GM19463 (cell line): ENCODE measurements around the gene C19orf67.
A peak's percentile ranks its signal among the peaks of the same experiment; 100 is the strongest.

ENCODE experiments used
- ATAC-seq: cut with Tn5 transposase; IDR thresholded peaks from one replicate; pipeline ENCODE4 v1.9.1; 2021; ENCODE audit warnings: mild to moderate bottlenecking, moderate library complexity; ENCODE audit not compliant: unreplicated experiment

C19orf67 gene

DNA sequence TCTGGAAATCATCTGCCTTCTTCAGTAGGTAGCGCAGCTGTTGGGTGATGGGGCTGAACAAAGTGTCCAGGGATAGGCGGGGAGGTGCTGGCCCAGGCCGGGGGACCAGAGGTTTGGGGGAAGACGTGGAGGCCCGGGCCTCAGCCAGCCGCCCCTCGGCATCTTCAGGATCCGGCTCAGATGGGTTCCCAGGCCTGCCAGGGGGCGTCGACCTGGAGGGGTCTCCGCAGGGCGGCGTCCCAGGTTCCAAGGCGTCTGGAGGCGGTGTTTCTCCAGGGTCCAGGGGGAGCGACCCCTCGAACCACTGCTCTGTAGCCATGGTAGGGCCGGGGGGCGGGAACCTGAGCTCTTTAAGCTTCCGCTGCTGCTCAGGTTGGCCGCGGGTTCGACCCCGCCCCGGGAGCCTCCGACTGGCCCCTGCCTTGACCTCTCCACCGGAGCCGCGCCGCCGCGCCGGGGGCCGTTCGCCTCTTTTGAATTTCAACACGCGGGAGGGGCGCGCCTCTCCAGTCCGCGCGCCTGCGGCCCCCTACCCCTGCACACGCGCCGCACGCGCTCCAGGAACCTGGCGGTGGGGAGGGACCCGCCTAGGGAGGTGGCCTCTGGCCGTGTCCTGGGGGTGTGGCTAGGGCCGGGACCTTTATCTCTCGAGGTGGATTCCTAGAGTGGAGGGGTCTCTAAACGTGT is at the start of gene C19orf67:
Gene C19orf67 (minus strand): TSS at position 475 of the 687 bp plus-strand sequence. CDS start 156 bp downstream, at position 319.
- no peak for ATAC-seq

DNA sequence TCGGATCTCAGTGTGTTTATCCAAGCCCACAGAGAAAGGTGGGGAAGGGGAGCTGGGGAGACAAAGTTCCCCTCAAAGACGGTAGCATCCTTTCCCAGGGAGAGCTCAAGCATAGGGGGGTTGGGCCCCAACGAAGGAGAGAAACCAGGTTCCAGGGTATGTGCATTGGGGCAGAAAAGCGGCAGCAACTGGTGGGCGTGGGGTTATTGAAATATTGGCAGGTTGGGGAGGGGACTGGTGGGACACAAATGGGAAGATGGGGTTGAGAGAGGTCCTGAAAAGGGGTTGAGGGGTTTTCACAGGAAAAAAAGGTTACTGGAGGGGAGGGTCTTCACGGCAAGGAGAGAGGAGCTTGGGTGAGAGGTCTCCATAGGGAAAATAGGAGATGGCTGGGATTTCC is 49.8 kb upstream of the C19orf67 start:
- no peak for ATAC-seq

DNA sequence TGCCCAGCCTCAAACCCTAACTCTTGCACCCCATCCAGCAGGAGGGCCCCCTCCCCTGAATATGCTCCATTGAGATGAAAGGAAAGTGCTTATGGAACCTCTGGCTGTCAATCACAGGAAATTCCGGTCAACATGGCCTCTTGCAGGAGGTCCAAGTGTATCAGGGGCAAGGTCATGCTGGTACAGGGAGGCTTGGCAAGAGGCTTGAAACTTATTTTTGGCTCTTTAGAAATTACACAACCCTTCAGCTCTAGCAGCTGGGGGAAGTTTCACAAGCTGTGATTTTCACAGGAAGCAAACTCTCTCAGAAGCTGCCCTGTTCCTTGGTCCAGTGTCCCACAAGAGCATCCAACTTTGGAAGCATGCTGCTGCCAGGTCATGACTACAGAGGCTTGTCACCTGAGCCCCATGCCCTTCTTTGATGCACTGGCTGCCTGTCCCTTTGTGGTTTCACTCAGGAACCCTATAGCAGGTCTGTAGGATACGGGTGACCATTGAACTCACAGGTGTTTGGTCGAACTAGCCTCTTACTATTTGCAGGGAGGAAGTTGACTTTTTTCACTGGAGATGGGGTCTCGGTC is 42.4 kb upstream of the C19orf67 start:
- ATAC-seq: no peak

DNA sequence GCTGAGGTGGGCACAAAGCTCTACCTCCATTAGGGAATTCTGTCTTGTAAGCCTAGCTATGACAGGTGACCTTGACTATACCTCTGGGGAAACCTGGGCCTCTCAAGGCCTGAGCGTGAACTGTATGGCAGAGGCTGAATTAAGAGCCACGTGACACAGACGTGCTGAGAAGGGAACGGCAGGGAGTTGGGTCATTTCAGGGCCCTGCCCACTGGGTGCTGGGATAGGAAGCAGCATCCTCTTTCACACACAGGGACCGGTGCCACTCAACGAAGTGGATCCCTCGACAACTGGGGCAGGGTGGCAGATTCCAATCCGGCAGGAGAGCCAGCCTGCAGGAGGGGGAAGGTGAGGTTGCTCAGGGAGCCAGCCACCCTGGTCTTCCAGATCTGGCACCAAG is 41.6 kb upstream of the C19orf67 start:
- no peak for ATAC-seq

DNA sequence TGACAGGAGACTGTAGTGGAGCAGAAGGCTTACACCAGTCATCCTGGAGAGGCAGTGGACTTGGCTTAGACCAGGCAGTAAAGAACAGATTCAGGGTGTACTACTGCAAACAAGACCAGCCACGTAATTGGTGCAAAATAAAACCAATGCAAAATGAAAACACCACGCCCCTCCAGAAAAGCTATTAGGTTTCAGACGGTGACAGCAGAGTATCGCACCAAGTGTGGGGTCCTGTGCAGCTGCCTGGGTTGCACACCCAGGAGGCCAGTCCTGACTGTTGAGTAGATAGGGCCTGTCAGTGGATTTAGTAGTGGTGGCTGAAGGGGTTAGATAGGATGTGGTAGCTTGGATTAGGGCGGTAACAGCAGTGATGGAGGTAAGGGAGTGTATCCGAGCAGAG is 37.3 kb upstream of the C19orf67 start:
- ATAC-seq: no peak

DNA sequence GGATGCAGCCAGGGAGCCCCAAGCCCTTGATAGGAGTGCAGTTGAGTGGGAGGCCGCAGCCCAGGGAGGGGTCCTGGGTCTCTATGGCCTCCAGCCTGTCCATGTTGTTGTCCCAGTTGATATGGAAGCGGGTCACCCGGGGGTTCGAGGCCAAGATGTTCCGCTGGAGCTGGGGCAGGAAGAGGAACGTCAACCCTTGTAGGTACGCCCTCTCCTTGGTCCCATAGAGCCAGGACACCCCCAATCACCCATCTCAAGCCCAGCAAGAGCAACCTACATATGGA is 34.9 kb upstream of the C19orf67 start:
- no peak for ATAC-seq

DNA sequence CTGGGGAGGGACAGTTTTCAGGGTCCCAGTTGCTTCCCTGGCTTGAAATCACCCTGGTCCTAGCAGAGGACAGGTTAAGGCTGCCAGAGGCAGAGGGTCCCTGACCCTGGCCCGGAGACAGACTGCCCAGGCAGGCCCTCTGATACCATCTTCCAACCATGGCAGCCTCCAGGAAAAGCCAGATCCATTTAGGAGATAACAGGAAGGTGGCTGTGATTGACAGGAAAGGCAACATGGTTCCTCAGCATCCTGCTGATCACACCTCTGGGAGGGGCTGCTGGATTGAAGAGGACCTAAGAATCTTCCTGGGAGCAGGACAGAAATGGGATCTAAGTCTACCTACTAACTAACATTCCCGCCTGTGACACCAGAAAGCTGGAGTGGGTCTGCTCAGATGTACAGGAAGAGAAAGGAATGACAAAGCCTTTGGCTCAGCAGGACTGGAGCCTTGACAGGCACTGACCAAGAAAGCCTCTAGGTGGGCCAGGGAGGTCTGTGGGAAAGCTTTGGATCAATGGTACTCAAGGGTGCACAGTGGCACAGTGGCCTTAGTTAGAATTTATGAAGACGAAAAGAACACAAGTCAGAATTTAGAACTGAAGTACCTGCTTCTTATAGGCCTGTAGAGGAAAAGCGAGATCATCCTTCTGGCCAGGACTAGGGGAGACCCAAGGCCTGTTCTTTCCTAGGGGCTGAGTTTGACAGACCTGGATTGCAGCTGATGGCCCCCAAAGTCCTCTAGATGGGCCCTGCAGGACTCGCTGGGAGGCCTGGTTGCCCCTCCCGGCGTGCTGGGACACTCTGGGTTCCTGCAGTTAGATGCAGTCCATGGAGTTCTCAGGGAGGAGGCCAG is 34.3 kb upstream of the C19orf67 start:
- ATAC-seq: no peak

DNA sequence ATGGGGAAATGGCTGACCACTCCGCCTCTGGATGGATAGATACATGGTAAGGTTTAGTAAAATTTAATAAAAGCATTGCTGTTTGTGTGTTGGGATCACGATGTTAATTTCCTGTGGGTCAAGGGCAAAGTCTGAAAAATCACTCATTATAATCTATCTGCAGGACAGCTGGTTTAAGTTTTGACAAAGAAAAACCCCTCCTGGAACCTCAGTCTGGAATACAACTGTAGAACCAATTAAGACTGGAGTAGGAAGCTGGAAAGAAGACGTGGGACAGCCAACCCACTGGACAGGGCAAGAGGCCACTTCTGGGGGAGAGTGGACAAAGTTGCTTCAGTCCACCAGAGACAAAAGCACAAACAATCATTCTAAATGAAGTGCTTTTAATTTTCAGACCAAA is 33.6 kb upstream of the C19orf67 start:
- ATAC-seq: no peak

DNA sequence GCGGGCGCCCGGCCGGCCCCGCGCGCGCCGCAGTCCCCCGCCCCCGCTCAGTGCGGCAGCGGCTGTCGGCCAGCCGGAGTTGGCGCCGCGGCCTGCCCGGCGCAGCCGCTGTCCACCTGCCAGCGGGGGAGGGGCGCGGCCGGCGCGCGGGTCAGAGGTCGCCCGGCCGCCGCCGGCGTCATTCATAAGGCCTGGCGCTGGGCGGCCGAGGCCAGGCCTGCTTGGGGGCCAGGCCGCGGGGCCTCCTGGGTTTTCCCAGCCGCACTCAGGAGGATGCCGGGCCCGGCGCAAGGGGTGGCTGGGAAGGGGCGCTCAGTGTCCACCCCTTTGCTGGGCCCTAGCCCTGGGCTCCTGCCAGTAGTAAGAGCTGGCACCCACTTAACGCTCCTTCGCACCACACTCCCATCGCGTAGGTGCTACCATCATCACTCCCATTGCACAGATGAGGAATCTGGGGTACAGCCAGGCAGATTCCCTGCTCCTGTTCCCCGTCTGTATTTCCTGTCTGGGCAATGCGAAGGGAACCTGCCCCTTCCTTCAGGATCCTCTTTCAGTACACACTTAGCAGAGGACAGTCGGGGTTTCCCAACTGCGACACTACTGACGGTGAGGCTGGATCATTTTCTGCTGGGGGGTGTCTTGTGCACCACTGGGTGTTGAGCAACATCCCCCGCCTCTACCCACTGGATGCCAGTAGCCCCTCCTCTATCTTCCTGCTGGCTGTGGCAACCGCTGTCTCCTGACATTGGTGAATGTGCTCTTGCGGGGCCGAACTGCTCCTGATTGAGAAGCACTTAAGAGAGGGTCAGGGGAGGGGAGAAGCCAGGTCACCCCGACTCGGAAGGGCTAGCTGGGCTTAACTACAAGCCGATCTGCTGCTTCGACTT is 32.8 kb upstream of the C19orf67 start:
- ATAC-seq: peak; percentile 30

DNA sequence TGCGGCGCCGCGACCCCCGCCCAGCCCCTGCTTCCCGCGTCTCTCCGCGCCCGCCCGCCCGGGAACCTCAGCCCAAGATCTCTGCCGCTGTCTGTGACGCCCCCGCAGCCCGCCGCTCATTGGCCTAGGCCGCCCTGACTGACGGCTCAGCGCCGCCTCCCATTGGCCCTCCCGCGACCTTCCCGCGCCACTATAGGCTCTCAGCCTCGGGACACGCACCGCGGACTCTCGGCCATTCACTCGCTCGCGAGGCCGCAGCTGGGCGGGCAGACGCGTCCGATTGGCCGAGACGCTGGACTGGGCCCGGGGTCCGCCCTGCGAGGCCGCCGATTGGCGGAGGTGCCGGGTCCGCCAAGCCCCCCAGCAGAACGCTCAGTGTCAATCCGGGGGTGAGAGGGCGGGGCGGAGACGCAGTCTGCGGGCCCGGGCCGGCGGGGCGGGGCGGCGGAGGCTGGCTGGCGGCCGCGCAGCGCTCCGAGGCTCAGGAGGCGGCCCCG is 32.1 kb upstream of the C19orf67 start, which contains the start of gene PRKACA:
Gene PRKACA (minus strand): TSS at position 95 of the 497 bp plus-strand sequence. CDS start 215 bp downstream, outside the sequence.
- peak; percentile 94 for ATAC-seq

DNA sequence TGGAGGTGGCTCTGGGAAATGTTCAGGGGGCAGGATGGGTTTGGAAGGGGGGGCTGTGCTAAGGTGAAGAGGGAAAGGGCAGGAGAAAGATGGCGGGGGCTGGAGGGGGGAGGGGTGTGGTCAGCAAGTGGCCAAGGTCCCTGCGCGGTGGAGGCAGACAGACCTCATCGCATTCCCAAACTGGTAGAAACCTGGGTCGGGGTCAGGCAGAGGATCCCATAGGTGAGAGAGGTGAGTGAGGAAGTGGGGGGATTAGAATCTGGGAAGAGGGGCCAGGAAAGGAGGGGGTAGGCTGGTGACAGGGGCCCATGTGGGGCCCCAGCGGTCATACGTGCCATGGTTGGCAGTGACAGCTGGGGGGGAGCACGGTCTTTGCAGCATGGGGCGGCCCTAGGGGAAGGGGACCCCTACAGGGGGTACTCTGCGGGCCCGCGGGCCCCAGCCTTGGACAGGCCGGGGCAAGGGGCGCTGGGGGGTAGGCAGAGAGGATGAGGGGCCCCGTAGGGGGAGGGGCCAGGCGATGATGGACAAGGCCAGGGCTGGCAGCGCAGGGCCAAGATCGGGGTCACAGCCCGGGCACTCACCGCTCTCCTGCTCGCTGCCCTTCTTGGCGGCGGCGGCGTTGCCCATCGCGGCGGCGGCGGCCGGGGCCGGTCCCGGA is 31.5 kb upstream of the C19orf67 start:
- no peak for ATAC-seq

DNA sequence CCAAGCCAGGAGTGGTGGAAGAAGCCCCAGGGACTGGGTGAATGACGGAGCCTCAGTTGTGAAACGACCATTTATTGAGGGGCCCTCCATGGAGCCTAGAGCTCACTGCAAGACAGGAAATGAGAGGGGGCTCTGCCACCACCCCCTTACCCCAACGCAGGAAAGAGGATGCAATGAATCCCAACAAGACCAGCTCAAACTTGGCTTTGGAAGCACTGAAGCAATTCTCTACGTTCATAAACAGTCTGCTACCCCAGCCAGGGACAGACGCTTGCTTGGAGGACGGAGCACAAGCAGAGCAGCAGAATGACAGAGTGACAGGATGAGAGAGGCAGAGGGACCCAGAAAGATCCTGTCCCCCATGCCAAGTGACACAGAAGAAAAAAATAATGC is 30.9 kb upstream of the C19orf67 start:
- ATAC-seq: no peak

DNA sequence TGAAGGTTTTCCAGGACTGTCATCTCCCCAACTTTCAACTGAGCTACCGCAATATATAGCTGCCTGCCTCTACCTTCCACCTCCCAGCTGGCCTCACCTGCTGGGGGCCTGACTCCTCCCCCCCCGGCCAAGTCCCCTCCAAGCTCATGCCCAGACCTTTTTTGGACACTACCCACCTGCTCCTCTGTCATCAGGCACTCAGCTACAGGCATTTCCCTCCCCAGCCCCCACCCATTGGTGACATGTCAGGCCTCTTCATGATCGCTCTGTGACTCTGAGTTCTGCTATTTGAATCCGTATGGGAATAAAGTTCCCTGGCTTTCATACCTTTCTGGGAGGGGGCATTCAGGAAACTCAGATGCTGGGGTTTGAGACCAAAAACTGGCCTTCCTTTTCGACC is 30.2 kb upstream of the C19orf67 start:
- ATAC-seq: no peak

DNA sequence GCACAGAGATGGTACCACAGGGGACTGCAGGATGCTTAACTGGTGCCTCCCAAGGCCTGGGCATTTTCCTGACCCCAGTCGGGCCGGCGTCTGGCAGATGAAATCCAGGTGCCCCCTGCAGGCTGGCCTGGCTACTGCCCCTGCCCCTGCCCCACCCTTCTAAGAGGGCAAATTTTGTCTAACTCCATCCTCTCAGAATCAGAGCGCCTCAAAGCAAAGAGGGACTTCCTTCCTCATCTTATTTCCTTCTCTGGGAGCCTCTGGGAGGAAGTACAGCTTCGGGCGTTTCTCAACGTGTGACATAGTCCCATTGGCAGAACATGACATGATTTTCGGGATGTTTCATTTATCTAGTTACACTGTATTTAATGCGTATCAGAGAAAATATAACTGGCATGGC is 29.3 kb upstream of the C19orf67 start:
- no peak for ATAC-seq

DNA sequence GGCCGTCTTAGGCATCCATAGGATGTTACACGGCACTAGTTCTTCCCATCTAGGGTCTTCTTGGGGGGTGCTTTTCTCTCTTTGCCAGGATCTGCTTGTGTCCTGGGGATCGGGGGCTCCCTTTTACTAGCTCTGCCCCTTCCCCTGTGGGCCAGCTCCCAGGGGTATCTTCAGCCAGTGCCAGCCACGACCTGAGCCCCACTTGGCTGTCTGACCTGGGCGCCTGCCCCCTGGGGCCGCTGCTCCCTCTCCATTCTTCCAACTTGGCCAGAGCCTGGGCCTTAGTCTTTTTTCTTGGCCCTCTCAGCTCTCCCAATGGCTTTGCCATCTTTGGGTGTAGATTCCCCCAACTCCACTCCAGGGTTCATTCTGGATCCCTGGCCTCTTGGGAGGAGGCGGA is 28.9 kb upstream of the C19orf67 start:
- no peak for ATAC-seq

DNA sequence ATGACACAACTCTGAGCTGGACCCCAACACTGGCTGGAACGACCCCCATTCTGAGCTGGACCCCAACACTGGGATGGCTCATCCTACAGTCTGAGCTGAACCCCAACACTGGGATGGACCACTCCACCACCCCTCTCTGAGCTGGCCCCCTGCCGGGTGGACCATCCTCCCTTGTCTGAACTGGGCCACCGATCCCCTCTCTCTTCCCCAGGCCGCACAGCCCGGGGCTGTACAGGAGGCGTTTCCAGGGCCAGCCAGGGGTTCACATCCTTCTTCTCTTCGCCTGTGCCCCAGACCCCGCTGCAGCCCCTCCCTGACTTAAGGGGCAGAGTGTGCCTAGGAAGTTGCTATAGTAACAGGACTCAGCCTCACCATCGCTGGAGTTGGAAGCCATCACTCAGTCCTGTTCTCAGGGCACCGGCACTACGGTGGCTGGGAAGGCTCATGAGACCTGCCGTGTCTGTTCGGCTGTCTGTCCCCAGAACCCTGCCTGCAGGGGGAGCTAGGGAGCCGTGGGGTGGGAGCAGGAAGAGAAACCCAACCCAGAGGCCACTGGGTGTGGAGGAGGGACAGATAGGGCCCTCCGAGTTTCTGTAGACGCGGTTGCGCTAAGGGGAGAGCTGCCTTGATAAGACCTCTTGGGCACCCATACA is 28.3 kb upstream of the C19orf67 start:
- no peak for ATAC-seq

DNA sequence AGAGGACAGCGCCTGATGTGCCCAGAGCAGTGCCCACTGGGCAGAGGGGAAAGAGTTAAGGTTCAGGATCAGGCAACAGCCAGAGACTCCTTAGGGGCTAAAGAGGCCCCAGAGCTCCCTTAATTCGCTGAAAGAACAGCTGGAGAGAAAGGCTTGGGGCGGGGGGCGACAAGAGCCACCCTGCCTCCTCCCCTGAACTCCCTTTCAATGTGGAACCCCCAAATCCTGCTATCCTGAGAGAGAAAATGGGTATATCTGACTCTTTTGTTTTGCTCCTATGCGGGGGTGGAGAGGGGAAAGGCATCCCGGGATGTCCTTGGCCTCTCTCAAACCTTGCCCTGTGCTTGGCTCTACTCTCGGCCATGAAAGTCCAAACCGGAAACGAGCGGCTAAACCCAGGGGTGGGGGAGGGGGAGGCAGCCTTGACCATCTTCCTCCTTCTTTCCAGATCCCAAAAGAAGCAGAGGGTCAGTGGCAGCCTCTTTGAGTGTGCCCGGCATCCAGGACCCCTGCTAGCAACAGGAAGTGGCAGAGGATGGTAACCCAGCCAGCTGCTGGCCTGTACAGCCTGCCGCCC is 27.3 kb upstream of the C19orf67 start:
- ATAC-seq: no peak

DNA sequence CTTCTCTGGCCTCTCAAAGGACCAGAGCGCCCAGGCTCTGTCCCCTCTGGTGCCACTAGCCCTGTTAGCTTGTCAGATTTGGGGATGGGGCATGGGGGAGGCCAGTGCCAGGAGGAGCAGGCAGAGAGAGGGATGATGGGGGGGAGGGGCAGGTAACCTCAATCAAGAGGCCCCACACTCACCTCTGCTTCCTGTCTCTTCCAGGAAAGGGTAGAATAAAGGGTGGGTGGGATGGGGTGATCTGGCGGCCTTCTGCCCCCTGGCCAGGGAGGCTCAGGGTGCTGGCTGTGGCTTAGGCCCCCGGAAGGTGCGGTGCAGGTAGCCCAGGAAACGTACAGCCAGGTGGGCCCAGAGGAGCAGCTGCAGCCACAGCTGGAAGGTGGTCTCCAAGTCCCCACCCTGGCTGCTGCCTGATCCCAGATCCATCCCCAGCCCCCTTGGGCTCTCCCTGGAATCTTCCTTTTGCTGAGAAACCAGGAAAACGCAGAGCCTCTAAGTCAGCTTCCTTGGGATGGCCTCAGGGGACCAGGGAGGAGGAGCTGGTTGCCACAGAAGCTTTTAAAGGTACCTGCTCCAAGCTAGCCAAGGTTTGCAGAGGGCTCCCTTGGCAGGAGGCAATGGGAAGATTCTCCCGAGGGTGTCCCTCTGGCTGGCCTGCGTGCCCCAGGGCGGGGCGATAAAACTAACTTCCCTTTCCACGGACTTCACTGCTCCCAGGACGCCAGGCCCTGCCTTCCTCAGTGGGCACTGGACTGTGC is 26.6 kb upstream of the C19orf67 start:
- ATAC-seq: no peak

DNA sequence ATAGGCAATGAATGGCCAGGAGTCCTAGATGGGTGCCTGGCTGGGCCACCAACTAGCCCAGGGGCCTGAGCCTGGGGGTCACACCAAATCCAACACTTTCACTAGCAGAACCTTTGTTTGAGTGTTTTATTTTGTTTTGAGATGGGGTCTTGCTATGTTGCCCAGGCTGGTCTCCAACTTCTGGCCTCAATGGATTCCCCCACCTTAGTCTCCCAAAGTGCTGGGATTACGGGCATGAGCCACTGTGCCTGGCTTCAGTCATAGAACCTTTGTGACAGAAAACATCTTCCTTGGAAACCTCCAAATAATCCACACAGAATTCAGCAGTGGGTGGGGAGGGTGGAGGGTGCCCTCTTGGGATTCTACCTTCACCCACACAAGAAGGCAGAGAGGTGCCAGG is 25.9 kb upstream of the C19orf67 start:
- ATAC-seq: no peak
